GM18499 (cell line): ENCODE measurements around the gene PAK4.

Source experiments
- ATAC-seq: cut with Tn5 transposase; IDR thresholded peaks from one replicate; pipeline ENCODE4 v1.9.1; 2021; ENCODE audit warnings: moderate number of reproducible peaks; ENCODE audit not compliant: insufficient read depth, unreplicated experiment

PAK4 gene

GRCh38 chr19:39175564-39175963 is 50.0 kb downstream of the PAK4 start:
- ATAC-seq, result no peak

GRCh38 chr19:39177110-39177699 is 51.6 kb downstream of the PAK4 start:
- ATAC-seq, result no peak

- ATAC-seq, result no peak
These were observed 52.1 kb downstream of the PAK4 start for GRCh38 chr19:39177736-39178135.

- no peak for ATAC-seq
These were observed 52.9 kb downstream of the PAK4 start for GRCh38 chr19:39178296-39179006.

- ATAC-seq, result no peak
These were observed 54.2 kb downstream of the PAK4 start for GRCh38 chr19:39179754-39180153.

- ATAC-seq, result no peak
These were observed 55.2 kb downstream of the PAK4 start for GRCh38 chr19:39180749-39181148.

GRCh38 chr19:39181500-39182173 is 56.1 kb downstream of the PAK4 start:
- no peak for ATAC-seq

- ATAC-seq, result no peak
These were observed 56.6 kb downstream of the PAK4 start for GRCh38 chr19:39182174-39182505.

GRCh38 chr19:39183104-39183503 is 57.5 kb downstream of the PAK4 start:
- no peak for ATAC-seq

GRCh38 chr19:39186391-39186790 is 60.8 kb downstream of the PAK4 start:
- ATAC-seq, result no peak

GRCh38 chr19:39187552-39187943 is 62.0 kb downstream of the PAK4 start:
- no peak for ATAC-seq

GRCh38 chr19:39188960-39189359 is 63.4 kb downstream of the PAK4 start:
- ATAC-seq, result no peak

GRCh38 chr19:39190768-39191167 is 65.2 kb downstream of the PAK4 start:
- no peak for ATAC-seq

GRCh38 chr19:39192846-39193245 is 67.3 kb downstream of the PAK4 start:
- no peak for ATAC-seq

- no peak for ATAC-seq
These were observed 68.2 kb downstream of the PAK4 start for GRCh38 chr19:39193803-39194202.

GRCh38 chr19:39194832-39195542 is 69.4 kb downstream of the PAK4 start:
- ATAC-seq, result no peak

- no peak for ATAC-seq
These were observed 70.2 kb downstream of the PAK4 start for GRCh38 chr19:39195755-39196154.

- ATAC-seq, result no peak
These were observed 70.7 kb downstream of the PAK4 start for GRCh38 chr19:39196320-39196719.

- no peak for ATAC-seq
These were observed 71.4 kb downstream of the PAK4 start, which contains the start of gene NCCRP1 for GRCh38 chr19:39196860-39197562. NCCRP1 (plus strand) TSS chr19:39196964; CDS start chr19:39196983, 19 bp downstream.

- no peak for ATAC-seq
These were observed 72.2 kb downstream of the PAK4 start for GRCh38 chr19:39197808-39198207.
